ENCODE results near the gene HSDL1. TPM values are rescaled to one million over a fixed set of nuclear protein-coding genes. Genes with fewer than 3 reads are reported as not detected.

HSDL1 gene
- total and polyA plus RNA-seq, 2 donors (not counting 1 experiment from before 2014, with no cell fraction given): 12.4 to 30.8 TPM

DNA sequence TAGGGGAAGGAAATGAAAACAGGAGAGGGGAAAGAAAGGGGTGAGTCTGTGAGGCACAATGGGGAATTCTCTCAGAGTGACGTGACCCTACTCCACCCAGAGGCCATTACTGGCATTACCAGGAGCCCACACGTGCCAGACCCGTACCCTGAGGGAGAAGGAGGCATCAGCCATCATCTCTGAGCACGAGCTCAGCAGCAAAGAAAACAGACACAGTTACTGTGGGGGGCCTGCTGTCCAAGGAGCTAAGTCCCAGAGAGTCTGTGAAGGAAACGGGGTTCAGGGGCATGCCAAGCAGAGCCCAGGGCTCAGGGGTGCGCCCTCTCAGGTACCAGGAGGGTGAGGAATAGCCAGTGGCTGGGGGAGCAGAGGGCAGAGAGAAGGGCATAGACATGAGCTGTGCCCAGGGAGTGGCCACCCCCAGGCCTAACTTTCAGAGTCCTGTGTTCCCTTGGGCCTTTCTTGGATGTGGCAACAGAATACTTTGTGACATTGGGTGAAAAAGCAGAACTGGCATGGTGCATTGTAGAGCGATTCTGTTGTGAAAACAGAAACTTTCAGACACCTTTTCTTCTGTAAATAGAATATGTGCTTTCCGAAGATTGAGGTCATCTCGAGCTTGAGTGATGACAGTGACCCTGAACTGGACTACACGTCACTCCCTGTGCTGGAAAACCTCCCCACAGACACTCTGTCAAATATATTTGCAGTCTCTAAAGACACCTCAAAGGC, 30.5 kb upstream of the HSDL1 start:
- no peak overlapping the region for H2AFZ ChIP-seq (ENCODE audit: insufficient read depth, low read depth, low read length, poor library complexity, severe bottlenecking)
- POLR2A ChIA-PET: interaction anchor here (0.6 kb wide), 1 partner anchor 129 kb away, joined by 8 read pairs; no protein-coding TSS in a partner anchor

More for the DNA sequence above, 30.5 kb upstream of the HSDL1 start:
- intact Hi-C loops (cut with micrococcal nuclease): loop anchor here (1.0 kb wide), 1 partner anchor 91 kb away; no protein-coding TSS in a partner anchor
- Histone ChIP-seq H3K27me3 (replicated peaks in 1 of 4; ENCODE audit: control extremely low read depth in 1 of 4, control insufficient read depth in 3 of 4, insufficient read depth in 4 of 4, low read length in 3 of 4) (no peaks in the 10 kb centered on the region), H3K9ac (ENCODE audit: low read length) (no peak overlapping the region), H3K27ac (ENCODE audit: low read length in 2 of 2) (no peak overlapping the region), H3K4me2 (replicated peaks; ENCODE audit: low read depth, low read length, poor library complexity, severe bottlenecking) (no peak overlapping the region), H3K4me1 (ENCODE audit: control insufficient read depth in 2 of 2, insufficient read depth in 2 of 2, low read length in 2 of 2) (peaks cover 0 to 3% of the 10 kb centered on the region in 2 donors), H3K36me3 (replicated peaks in 1 of 2; ENCODE audit: control extremely low read depth in 1 of 2, control insufficient read depth in 1 of 2, extremely low read depth in 1 of 2, insufficient read depth in 2 of 2, low read length in 1 of 2) (peaks cover 0 to 22% of the 10 kb centered on the region in 2 experiments), H4K20me1 (ENCODE audit: control insufficient read depth, insufficient read depth, low read length, poor library complexity, severe bottlenecking) (no peaks in the 10 kb centered on the region), H3K79me2 (ENCODE audit: control insufficient read depth, insufficient read depth, low read length) (no peaks in the 10 kb centered on the region), H3K4me3 (ENCODE audit: control extremely low read depth in 1 of 5, extremely low read depth in 1 of 5, insufficient read depth in 1 of 5, low read depth in 2 of 5, low read length in 4 of 5) (no peak overlapping the region), H3K9me3 (ENCODE audit: control extremely low read depth in 1 of 3, control insufficient read depth in 2 of 3, insufficient read depth in 1 of 3, low read length in 2 of 3) (no peaks in the 10 kb centered on the region)
- peaks cover 3% of the 10 kb centered on the region for H3K27me3 Mint-ChIP-seq
- H3K27ac Mint-ChIP-seq: no peak overlapping the region
- DNase-seq (peak; percentile 64), ATAC-seq (ENCODE audit: low read depth) (peak; percentile 87)
- CTCF ChIA-PET: interaction anchor here (1.1 to 3.4 kb wide), 6 partner anchors 9 to 110 kb away, joined by 3 to 26 read pairs (median 8); partner anchors contain the start of genes MBTPS1 and TAF1C
- WGBS (ENCODE audit: insufficient coverage): 38% methylated on average over 5 of the region's 10 CpGs
- no peak overlapping the region for H3K4me3 Mint-ChIP-seq
- H3K9me3 Mint-ChIP-seq (ENCODE audit: insufficient read depth): no peaks in the 10 kb centered on the region
- TF ChIP-seq EZH2 (IDR thresholded peaks at IDR 0.05; ENCODE audit: borderline replicate concordance, insufficient read depth, low read depth, low read length, poor library complexity, severe bottlenecking) (no peak), CTCF (IDR thresholded peaks at IDR 0.05) (peak; percentile 64)
- H3K4me1 Mint-ChIP-seq: peaks cover 6% of the 10 kb centered on the region

All from B cell (primary cell).